HG02870 (cell line): ENCODE results near the gene MRPL37.

ENCODE experiments used
- ATAC-seq: cut with Tn5 transposase; IDR thresholded peaks from one replicate; pipeline ENCODE4 v1.9.1; 2021; ENCODE audit warnings: mild to moderate bottlenecking, moderate library complexity; ENCODE audit not compliant: unreplicated experiment

The MRPL37 gene

GRCh38 chr1:54238353-54239034, 38.5 kb downstream of the MRPL37 start:
- no peak for ATAC-seq

- no peak for ATAC-seq
Measured at GRCh38 chr1:54239035-54239383, 39.0 kb downstream of the MRPL37 start.

- ATAC-seq, result no peak
Measured at GRCh38 chr1:54239631-54240031, 39.7 kb downstream of the MRPL37 start.

- no peak for ATAC-seq
Measured at GRCh38 chr1:54240741-54241335, 40.9 kb downstream of the MRPL37 start.

- no peak for ATAC-seq
Measured at GRCh38 chr1:54241364-54241763, 41.4 kb downstream of the MRPL37 start.

- no peak for ATAC-seq
Measured at GRCh38 chr1:54243022-54243421, 43.1 kb downstream of the MRPL37 start.

- ATAC-seq, result no peak
Measured at GRCh38 chr1:54244655-54245054, 44.7 kb downstream of the MRPL37 start.

- ATAC-seq, result no peak
Measured at GRCh38 chr1:54245501-54245900, 45.5 kb downstream of the MRPL37 start.

- ATAC-seq, result no peak
Measured at GRCh38 chr1:54246116-54246721, 46.3 kb downstream of the MRPL37 start.

GRCh38 chr1:54247863-54248515, 48.0 kb downstream of the MRPL37 start:
- ATAC-seq, result no peak

GRCh38 chr1:54248966-54249365, 49.0 kb downstream of the MRPL37 start:
- ATAC-seq, result no peak

- ATAC-seq, result no peak
Measured at GRCh38 chr1:54249819-54250435, 50.0 kb downstream of the MRPL37 start.

GRCh38 chr1:54250670-54251069, 50.7 kb downstream of the MRPL37 start:
- ATAC-seq, result no peak

GRCh38 chr1:54252371-54252936, 52.5 kb downstream of the MRPL37 start:
- ATAC-seq, result no peak

GRCh38 chr1:54253480-54253879, 53.5 kb downstream of the MRPL37 start:
- no peak for ATAC-seq

- no peak for ATAC-seq
Measured at GRCh38 chr1:54254055-54254454, 54.1 kb downstream of the MRPL37 start.

- no peak for ATAC-seq
Measured at GRCh38 chr1:54255026-54255702, 55.2 kb downstream of the MRPL37 start.

GRCh38 chr1:54256522-54257345, 56.8 kb downstream of the MRPL37 start:
- no peak for ATAC-seq

GRCh38 chr1:54257346-54257620, 57.3 kb downstream of the MRPL37 start:
- no peak for ATAC-seq

GRCh38 chr1:54257876-54258275, 57.9 kb downstream of the MRPL37 start:
- no peak for ATAC-seq
